Measurements from ENCODE around the gene STIMATE. TPM values are rescaled to one million over a fixed set of nuclear protein-coding genes. Genes with fewer than 3 reads are reported as not detected.

The STIMATE gene
- polyA plus RNA-seq, 3 donors, result 8.9 to 49.9 (median 11.7) TPM

GRCh38 chr3:52854013-52854412, 43.3 kb downstream of the STIMATE start:
- H3K4me3 ChIP-seq (replicated peaks in 1 of 3; ENCODE audit: low read depth in 2 of 3, low read length in 3 of 3), result no peak overlapping the region
- peaks cover 56 to 69% of the 10 kb centered on the region in 2 donors for H3K36me3 ChIP-seq (replicated peaks in 1 of 2; ENCODE audit: control insufficient read depth in 1 of 2, insufficient read depth in 2 of 2, low read length in 2 of 2)
- no peak overlapping the region for H3K27ac Mint-ChIP-seq
- peaks cover 63 to 75% of the 10 kb centered on the region in 2 donors for H3K36me3 Mint-ChIP-seq
- TF ChIP-seq CTCF (IDR thresholded peaks at IDR 0.05), result no peak
- H2AFZ ChIP-seq (ENCODE audit: insufficient read depth, low read depth, low read length, poor library complexity, severe bottlenecking), result no peak overlapping the region
- H3K4me1 Mint-ChIP-seq, result no peaks in the 10 kb centered on the region
- no peaks in the 10 kb centered on the region for H3K79me2 ChIP-seq (ENCODE audit: insufficient read depth, low read length)
- H3K27ac ChIP-seq (ENCODE audit: low read depth in 1 of 2, low read length in 2 of 2), result no peak overlapping the region
- H4K20me1 ChIP-seq (ENCODE audit: insufficient read depth, low read length), result peaks cover 22% of the 10 kb centered on the region
- no peak overlapping the region for H3K4me2 ChIP-seq (replicated peaks; ENCODE audit: extremely low read depth, low read length, poor library complexity, severe bottlenecking)
- no peak overlapping the region for H3K9ac ChIP-seq (ENCODE audit: insufficient read depth, low read length, poor library complexity, severe bottlenecking)
- H3K27me3 Mint-ChIP-seq (ENCODE audit: low read depth in 3 of 3), result no peaks in the 10 kb centered on the region
- H3K4me1 ChIP-seq (ENCODE audit: control insufficient read depth in 1 of 2, insufficient read depth in 2 of 2, low read length in 2 of 2), result no peaks in the 10 kb centered on the region
- H3K9me3 Mint-ChIP-seq, result no peaks in the 10 kb centered on the region
- intact Hi-C loops (cut with micrococcal nuclease), result loop anchor here (5.0 kb wide), 2 partner anchors 78 to 218 kb away; no protein-coding TSS in a partner anchor
- no peaks in the 10 kb centered on the region for H3K27me3 ChIP-seq (ENCODE audit: control insufficient read depth in 2 of 2, insufficient read depth in 2 of 2, low read length in 2 of 2)
- WGBS (ENCODE audit: insufficient coverage), result no CpG with 5 or more reads among the region's 2 CpGs
- no peak for DNase-seq
- no peaks in the 10 kb centered on the region for H3K9me3 ChIP-seq (replicated peaks in 1 of 2; ENCODE audit: control insufficient read depth in 1 of 2, insufficient read depth in 1 of 2, low read length in 2 of 2)
- H3K4me3 Mint-ChIP-seq, result no peak overlapping the region

- intact Hi-C loops (cut with micrococcal nuclease), result loop anchor here (5.0 kb wide), 2 partner anchors 80 to 220 kb away; no protein-coding TSS in a partner anchor
Observed at GRCh38 chr3:52852419-52852818, 44.9 kb downstream of the STIMATE start.

More at GRCh38 chr3:52852419-52852818, 44.9 kb downstream of the STIMATE start:
- H3K9me3 ChIP-seq (replicated peaks in 1 of 2; ENCODE audit: control insufficient read depth in 1 of 2, insufficient read depth in 1 of 2, low read length in 2 of 2), result no peaks in the 10 kb centered on the region
- no peaks in the 10 kb centered on the region for H3K79me2 ChIP-seq (ENCODE audit: insufficient read depth, low read length)
- Mint-ChIP-seq H3K4me1 (no peaks in the 10 kb centered on the region), H3K36me3 (peaks cover 78 to 86% of the 10 kb centered on the region in 2 donors), H3K4me3 (no peak overlapping the region), H3K27ac (peak overlapping the region in 3 of 7 donors; percentile 38 to 82 (median 51)), H3K27me3 (ENCODE audit: low read depth in 3 of 3) (peaks cover 0 to 2% (median 0%) of the 10 kb centered on the region in 3 donors), H3K9me3 (no peaks in the 10 kb centered on the region)
- H3K36me3 ChIP-seq (replicated peaks in 1 of 2; ENCODE audit: control insufficient read depth in 1 of 2, insufficient read depth in 2 of 2, low read length in 2 of 2), result peaks cover 72 to 85% of the 10 kb centered on the region in 2 donors
- no peak overlapping the region for H3K4me3 ChIP-seq (replicated peaks in 1 of 3; ENCODE audit: low read depth in 2 of 3, low read length in 3 of 3)
- no peak overlapping the region for H3K4me2 ChIP-seq (replicated peaks; ENCODE audit: extremely low read depth, low read length, poor library complexity, severe bottlenecking)
- DNase-seq, result no peak
- no peak overlapping the region for H3K27ac ChIP-seq (ENCODE audit: low read depth in 1 of 2, low read length in 2 of 2)
- no peaks in the 10 kb centered on the region for H3K4me1 ChIP-seq (ENCODE audit: control insufficient read depth in 1 of 2, insufficient read depth in 2 of 2, low read length in 2 of 2)
- TF ChIP-seq CTCF (IDR thresholded peaks at IDR 0.05), result no peak
- H3K9ac ChIP-seq (ENCODE audit: insufficient read depth, low read length, poor library complexity, severe bottlenecking), result no peak overlapping the region
- peaks cover 17% of the 10 kb centered on the region for H4K20me1 ChIP-seq (ENCODE audit: insufficient read depth, low read length)
- no peaks in the 10 kb centered on the region for H3K27me3 ChIP-seq (ENCODE audit: control insufficient read depth in 2 of 2, insufficient read depth in 2 of 2, low read length in 2 of 2)
- no peak overlapping the region for H2AFZ ChIP-seq (ENCODE audit: insufficient read depth, low read depth, low read length, poor library complexity, severe bottlenecking)
- WGBS (ENCODE audit: insufficient coverage), result no CpG with 5 or more reads among the region's 2 CpGs
